Measurements from ENCODE around the gene ANKRD33B. TPM values are rescaled to one million over a fixed set of nuclear protein-coding genes. Genes with fewer than 3 reads are reported as not detected.
"Not testable (repeated sequence)": the region's sequence is repeated elsewhere in the genome, so short reads cannot be mapped to it uniquely, and the experiment has no call there.

ANKRD33B gene
- total RNA-seq, 1 experiment from 2014 or later, result 4.0 TPM

- H3K4me1 ChIP-seq, result peaks cover 14% of the 10 kb centered on the region
These were observed 1.4 kb upstream of the ANKRD33B start for GRCh38 chr5:10562201-10563109.

GRCh38 chr5:10563110-10563944, 543 bp upstream of the ANKRD33B start:
- H3K4me1 ChIP-seq, result peaks cover 14% of the 10 kb centered on the region
- peak overlapping the region; percentile 72 for H3K4me3 ChIP-seq
- no peaks in the 10 kb centered on the region for H3K27me3 ChIP-seq
- no peaks in the 10 kb centered on the region for H3K9me3 ChIP-seq (replicated peaks)
- DNase-seq, result peak; percentile 17 to 24
- H3K36me3 ChIP-seq, result no peaks in the 10 kb centered on the region
- H3K27ac ChIP-seq, result peak overlapping the region; percentile 81

More at GRCh38 chr5:10562201-10563109, 1.4 kb upstream of the ANKRD33B start:
- Histone ChIP-seq H3K27ac (peak overlapping the region; percentile 81; the same call in 1 of the 2 replicates), H3K4me3 (peak overlapping the region; percentile 72), H3K36me3 (no peaks in the 10 kb centered on the region), H3K27me3 (no peaks in the 10 kb centered on the region), H3K9me3 (replicated peaks) (no peaks in the 10 kb centered on the region)
- DNase-seq, result no peak

GRCh38 chr5:10564838-10565784, 1.2 kb downstream of the ANKRD33B start:
- Histone ChIP-seq H3K27me3 (no peaks in the 10 kb centered on the region), H3K4me3 (peak overlapping the region; percentile 72), H3K27ac (no peak overlapping the region), H3K9me3 (replicated peaks) (no peaks in the 10 kb centered on the region), H3K36me3 (no peaks in the 10 kb centered on the region), H3K4me1 (peaks cover 14% of the 10 kb centered on the region)
- DNase-seq, result peak in 1 of 2 experiments; percentile 26

GRCh38 chr5:10565785-10566542, 2.1 kb downstream of the ANKRD33B start:
- Histone ChIP-seq H3K4me3 (peak overlapping the region; percentile 72), H3K27me3 (no peaks in the 10 kb centered on the region), H3K27ac (0 out of 2 replicates have a peak overlapping the region, but pooled peaks have one; percentile 3), H3K36me3 (no peaks in the 10 kb centered on the region), H3K9me3 (replicated peaks) (no peaks in the 10 kb centered on the region), H3K4me1 (peaks cover 14% of the 10 kb centered on the region)
- no peak for DNase-seq

- Histone ChIP-seq H3K27ac (0 out of 2 replicates have a peak overlapping the region, but pooled peaks have one; percentile 3), H3K4me1 (peaks cover 14% of the 10 kb centered on the region), H3K9me3 (replicated peaks) (no peaks in the 10 kb centered on the region), H3K4me3 (no peak overlapping the region), H3K36me3 (no peaks in the 10 kb centered on the region), H3K27me3 (no peaks in the 10 kb centered on the region)
- DNase-seq, result peak in 1 of 2 experiments; percentile 48
These were observed 2.7 kb downstream of the ANKRD33B start for GRCh38 chr5:10566543-10567068.

GRCh38 chr5:10567121-10567591, 3.3 kb downstream of the ANKRD33B start:
- Histone ChIP-seq H3K4me3 (no peak overlapping the region), H3K4me1 (peaks cover 14% of the 10 kb centered on the region), H3K9me3 (replicated peaks) (no peaks in the 10 kb centered on the region), H3K36me3 (no peaks in the 10 kb centered on the region), H3K27ac (no peak overlapping the region), H3K27me3 (no peaks in the 10 kb centered on the region)
- no peak for DNase-seq

GRCh38 chr5:10567781-10568321, 4.0 kb downstream of the ANKRD33B start:
- no peak for DNase-seq
- H3K27ac ChIP-seq, result no peak overlapping the region
- H3K36me3 ChIP-seq, result no peaks in the 10 kb centered on the region
- H3K4me3 ChIP-seq, result no peak overlapping the region
- H3K4me1 ChIP-seq, result peaks cover 14% of the 10 kb centered on the region
- no peaks in the 10 kb centered on the region for H3K27me3 ChIP-seq
- H3K9me3 ChIP-seq (replicated peaks), result no peaks in the 10 kb centered on the region

- not testable (repeated sequence) for H3K27me3 ChIP-seq; DNase-seq; H3K9me3 ChIP-seq (replicated peaks)
These were observed 6.7 kb downstream of the ANKRD33B start for GRCh38 chr5:10570540-10570939.

GRCh38 chr5:10572451-10572850, 8.6 kb downstream of the ANKRD33B start:
- no peak overlapping the region for H3K4me3 ChIP-seq
- no peaks in the 10 kb centered on the region for H3K27me3 ChIP-seq
- H3K4me1 ChIP-seq, result no peaks in the 10 kb centered on the region
- H3K27ac ChIP-seq, result no peak overlapping the region
- no peaks in the 10 kb centered on the region for H3K9me3 ChIP-seq (replicated peaks)
- no peaks in the 10 kb centered on the region for H3K36me3 ChIP-seq
- no peak for DNase-seq

More at GRCh38 chr5:10570540-10570939, 6.7 kb downstream of the ANKRD33B start:
- H3K4me1 ChIP-seq, result peaks cover 14% of the 10 kb centered on the region
- not testable (repeated sequence) for H3K36me3 ChIP-seq, H3K4me3 ChIP-seq, H3K27ac ChIP-seq

GRCh38 chr5:10573487-10574145, 9.7 kb downstream of the ANKRD33B start:
- Histone ChIP-seq H3K27me3 (no peaks in the 10 kb centered on the region), H3K4me1 (no peaks in the 10 kb centered on the region), H3K27ac (no peak overlapping the region), H3K36me3 (no peaks in the 10 kb centered on the region), H3K9me3 (replicated peaks) (no peaks in the 10 kb centered on the region), H3K4me3 (no peak overlapping the region)
- DNase-seq, result no peak

- not testable (repeated sequence) for H3K4me1 ChIP-seq; H3K9me3 ChIP-seq (replicated peaks); H3K27me3 ChIP-seq; DNase-seq; H3K27ac ChIP-seq; H3K36me3 ChIP-seq; H3K4me3 ChIP-seq
These were observed 11.0 kb downstream of the ANKRD33B start for GRCh38 chr5:10574879-10575278.

- Histone ChIP-seq H3K9me3 (replicated peaks) (no peaks in the 10 kb centered on the region), H3K4me1 (no peaks in the 10 kb centered on the region), H3K4me3 (no peak overlapping the region), H3K36me3 (no peaks in the 10 kb centered on the region), H3K27ac (no peak overlapping the region), H3K27me3 (no peaks in the 10 kb centered on the region)
- DNase-seq, result no peak
These were observed 12.4 kb downstream of the ANKRD33B start for GRCh38 chr5:10576121-10576789.
